Cardiac muscle cell (in vitro differentiated cells and primary cell): ENCODE data around the gene MBD1. TPM values are rescaled to one million over a fixed set of nuclear protein-coding genes. Genes with fewer than 3 reads are reported as not detected.

Source experiments
- DNase-seq, 2 donors: peaks; one replicate each; pipeline versions ENCODE4 v3.0.0 to v3.0.0-alpha.2; 2010 to 2017; ENCODE audit warnings: low read depth in 1 of 2, low spot score in 1 of 2
- H3K27ac ChIP-seq: fragments of 200-600 bp; sonication (generic); 2 replicates; pipeline ENCODE4 v1.5.1; 2016
- H3K27me3 ChIP-seq: fragments of 200-600 bp; sonication (generic); 2 replicates; pipeline ENCODE4 v1.6.0; 2016; ENCODE audit warnings: control low read depth
- H3K36me3 ChIP-seq: fragments of 200-600 bp; sonication (generic); 2 replicates; pipeline ENCODE4 v1.5.1; 2016; ENCODE audit warnings: control low read depth
- H3K4me1 ChIP-seq: fragments of 200-600 bp; sonication (generic); 2 replicates; pipeline ENCODE4 v1.8.1; 2017; ENCODE audit warnings: low read depth, mild to moderate bottlenecking, mixed run types
- H3K4me3 ChIP-seq: fragments of 200-600 bp; sonication (generic); 2 replicates; pipeline ENCODE4 v1.5.1; 2016; ENCODE audit warnings: mild to moderate bottlenecking
- H3K9me3 ChIP-seq: fragments of 200-600 bp; sonication (generic); 2 replicates; pipeline ENCODE4 v1.5.1; 2017; ENCODE audit warnings: low read depth, mild to moderate bottlenecking, control low read depth
- CTCF ChIP-seq: IDR thresholded peaks from 2 replicates; pipeline ENCODE4 v1.5.1; 2012; ENCODE audit warnings: low read depth, mild to moderate bottlenecking, low read length
- polyA plus RNA-seq: library from polyadenylated mRNA; unstranded; fragments of >200 nt; fragmentation: Nextera tagmentation; extraction: Ambion mirVana; gene quantifications from 2 replicates; pipeline ENCODE4 v1.2.1, GENCODE V29; 2016
- total RNA-seq: library from RNA; depleted of rRNA; stranded (reverse); fragments of >200 nt; gene quantifications from 2 replicates; pipeline ENCODE4 v1.2.3, GENCODE V29; 2016

The MBD1 gene
- total and polyA plus RNA-seq, 2 experiments from 2014 or later = 78.9 to 167 TPM

GRCh38 chr18:50279752-50280151, 1.6 kb downstream of the MBD1 start:
- Histone ChIP-seq H3K4me3 (peak overlapping the region; percentile 43), H3K27me3 (no peaks in the 10 kb centered on the region), H3K27ac (no peak overlapping the region), H3K4me1 (no peaks in the 10 kb centered on the region), H3K36me3 (peaks cover 48% of the 10 kb centered on the region), H3K9me3 (no peaks in the 10 kb centered on the region)
- DNase-seq = no peak
- TF ChIP-seq CTCF = no peak

GRCh38 chr18:50277942-50278341, 3.4 kb downstream of the MBD1 start:
- Histone ChIP-seq H3K27me3 (no peaks in the 10 kb centered on the region), H3K4me1 (no peaks in the 10 kb centered on the region), H3K27ac (no peak overlapping the region), H3K36me3 (peaks cover 59% of the 10 kb centered on the region), H3K4me3 (no peak overlapping the region), H3K9me3 (no peaks in the 10 kb centered on the region)
- TF ChIP-seq CTCF = no peak
- peak in 1 of 2 donors; percentile 65 for DNase-seq

- H3K9me3 ChIP-seq = no peaks in the 10 kb centered on the region
- H3K36me3 ChIP-seq = peaks cover 73% of the 10 kb centered on the region
- no peak overlapping the region for H3K27ac ChIP-seq
- H3K27me3 ChIP-seq = no peaks in the 10 kb centered on the region
- H3K4me3 ChIP-seq = no peak overlapping the region
- no peak for DNase-seq
- no peak for TF ChIP-seq CTCF
- no peaks in the 10 kb centered on the region for H3K4me1 ChIP-seq
Measured at GRCh38 chr18:50276452-50276851, 4.9 kb downstream of the MBD1 start.

- H3K36me3 ChIP-seq = peaks cover 78% of the 10 kb centered on the region
- TF ChIP-seq CTCF = no peak
Measured at GRCh38 chr18:50275503-50276036, 5.8 kb downstream of the MBD1 start.

GRCh38 chr18:50274941-50275340, 6.4 kb downstream of the MBD1 start:
- H3K27ac ChIP-seq = no peak overlapping the region
- H3K27me3 ChIP-seq = no peaks in the 10 kb centered on the region
- peaks cover 79% of the 10 kb centered on the region for H3K36me3 ChIP-seq
- H3K4me3 ChIP-seq = no peak overlapping the region
- no peaks in the 10 kb centered on the region for H3K4me1 ChIP-seq
- no peak for TF ChIP-seq CTCF
- no peak for DNase-seq
- no peaks in the 10 kb centered on the region for H3K9me3 ChIP-seq

More at GRCh38 chr18:50275503-50276036, 5.8 kb downstream of the MBD1 start:
- DNase-seq = no peak
- no peak overlapping the region for H3K27ac ChIP-seq
- H3K9me3 ChIP-seq = no peaks in the 10 kb centered on the region
- H3K27me3 ChIP-seq = no peaks in the 10 kb centered on the region
- H3K4me1 ChIP-seq = no peaks in the 10 kb centered on the region
- H3K4me3 ChIP-seq = no peak overlapping the region

GRCh38 chr18:50274044-50274442, 7.3 kb downstream of the MBD1 start:
- H3K4me3 ChIP-seq = no peak overlapping the region
- no peak for TF ChIP-seq CTCF
- no peak overlapping the region for H3K27ac ChIP-seq
- H3K4me1 ChIP-seq = no peaks in the 10 kb centered on the region
- H3K36me3 ChIP-seq = peaks cover 77% of the 10 kb centered on the region
- no peaks in the 10 kb centered on the region for H3K9me3 ChIP-seq
- no peaks in the 10 kb centered on the region for H3K27me3 ChIP-seq
- no peak for DNase-seq
